NCI-H1417 treated with DMSO at 0.1 percent for 48 hours (cell line): ENCODE measurements around the gene SEC23IP.
"Not testable (repeated sequence)": the region's sequence is repeated elsewhere in the genome, so short reads cannot be mapped to it uniquely, and the experiment has no call there.

Experiments
- DNase-seq: peaks from one replicate; lab custom pipeline; 2025; lab: John Stamatoyannopoulos, UW

SEC23IP gene

DNA sequence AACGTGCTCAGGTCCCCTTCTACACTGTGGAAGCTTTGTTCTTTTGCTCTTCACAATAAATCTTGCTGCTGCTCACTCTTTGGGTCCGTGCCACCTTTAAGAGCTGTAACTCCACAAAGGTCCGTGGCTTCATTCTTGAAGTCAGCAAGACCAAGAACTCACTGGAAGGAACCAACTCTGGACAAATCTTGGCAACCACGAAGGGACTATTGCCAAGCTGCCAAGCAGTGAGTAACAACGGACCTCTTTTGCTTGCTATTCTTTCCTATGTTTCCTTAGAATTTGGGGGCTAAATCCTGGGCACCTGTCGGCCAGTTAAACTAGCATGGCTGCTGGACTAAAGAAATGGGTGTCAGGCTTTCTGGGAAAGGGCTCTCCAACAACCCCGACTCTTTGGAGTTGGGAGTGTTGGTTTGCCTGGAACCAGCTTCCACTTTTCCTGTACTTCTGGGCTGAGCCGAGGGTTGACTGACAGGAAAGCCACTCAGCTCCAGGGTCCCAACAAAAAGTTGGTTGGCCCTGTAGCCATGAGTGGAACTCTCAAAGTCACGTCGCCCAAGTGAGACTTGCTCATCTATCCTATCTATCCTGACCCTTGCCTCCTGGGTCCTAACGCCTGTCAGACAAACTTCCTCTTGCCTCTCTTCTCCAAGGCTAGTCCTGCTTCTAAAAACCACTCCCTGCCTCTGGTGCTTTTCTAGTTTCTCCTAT is 8.5 kb upstream of the SEC23IP start:
- DNase-seq = not testable (repeated sequence)

GRCh38 chr10:119886070-119886469 is 6.5 kb upstream of the SEC23IP start:
- not testable (repeated sequence) for DNase-seq

GRCh38 chr10:119888715-119889114 is 3.8 kb upstream of the SEC23IP start:
- DNase-seq = not testable (repeated sequence)

- DNase-seq = not testable (repeated sequence)
Measured at GRCh38 chr10:119889201-119889600, 3.3 kb upstream of the SEC23IP start.

GRCh38 chr10:119890307-119890706 is 2.2 kb upstream of the SEC23IP start:
- DNase-seq = not testable (repeated sequence)

DNA sequence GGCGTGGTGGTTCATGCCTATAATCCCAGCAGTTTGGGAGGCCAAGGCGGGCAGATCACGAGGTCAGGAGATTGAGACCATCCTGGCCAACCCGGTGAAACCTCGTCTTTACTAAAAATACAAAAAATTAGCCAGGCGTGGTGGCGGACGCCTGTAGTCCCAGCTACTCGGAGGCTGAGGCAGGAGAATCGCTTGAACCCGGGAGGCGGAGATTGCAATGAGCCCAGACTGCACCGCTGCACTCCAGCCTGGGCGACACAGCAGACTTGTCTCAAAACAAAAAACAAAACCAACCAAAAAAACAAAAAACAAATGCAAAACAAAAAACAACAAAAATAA is 712 bp upstream of the SEC23IP start:
- DNase-seq = not testable (repeated sequence)

- DNase-seq = no peak
Measured at GRCh38 chr10:119893074-119893473, 544 bp downstream of the SEC23IP start.

DNA sequence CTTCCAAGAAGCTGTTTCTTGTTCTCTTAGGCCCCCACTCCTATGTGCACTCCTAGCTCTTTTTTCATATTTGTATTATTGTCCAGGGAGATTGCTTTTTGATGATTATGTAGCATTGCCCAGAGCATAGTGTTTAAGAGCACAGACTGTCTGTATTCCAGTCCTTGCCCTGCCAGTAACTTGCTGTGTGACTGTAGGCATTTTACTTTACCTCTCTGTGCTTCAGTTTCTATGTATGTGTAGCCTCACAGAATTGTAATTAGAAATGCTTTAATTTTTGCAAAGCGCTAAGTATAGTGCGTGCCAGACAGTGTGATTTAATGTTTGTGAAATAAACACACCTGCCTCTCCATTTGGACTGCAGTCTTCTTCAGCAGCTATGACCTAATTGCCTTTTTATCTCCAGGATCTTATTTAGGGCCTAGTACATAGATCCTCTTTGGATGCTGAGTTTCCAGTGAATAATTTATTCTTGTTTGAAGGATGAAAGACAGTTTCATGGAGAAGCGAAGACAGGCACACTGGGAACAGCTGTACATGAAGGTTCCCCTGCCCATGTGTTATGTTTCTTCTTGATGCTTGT is 1.4 kb downstream of the SEC23IP start:
- DNase-seq = no peak

DNA sequence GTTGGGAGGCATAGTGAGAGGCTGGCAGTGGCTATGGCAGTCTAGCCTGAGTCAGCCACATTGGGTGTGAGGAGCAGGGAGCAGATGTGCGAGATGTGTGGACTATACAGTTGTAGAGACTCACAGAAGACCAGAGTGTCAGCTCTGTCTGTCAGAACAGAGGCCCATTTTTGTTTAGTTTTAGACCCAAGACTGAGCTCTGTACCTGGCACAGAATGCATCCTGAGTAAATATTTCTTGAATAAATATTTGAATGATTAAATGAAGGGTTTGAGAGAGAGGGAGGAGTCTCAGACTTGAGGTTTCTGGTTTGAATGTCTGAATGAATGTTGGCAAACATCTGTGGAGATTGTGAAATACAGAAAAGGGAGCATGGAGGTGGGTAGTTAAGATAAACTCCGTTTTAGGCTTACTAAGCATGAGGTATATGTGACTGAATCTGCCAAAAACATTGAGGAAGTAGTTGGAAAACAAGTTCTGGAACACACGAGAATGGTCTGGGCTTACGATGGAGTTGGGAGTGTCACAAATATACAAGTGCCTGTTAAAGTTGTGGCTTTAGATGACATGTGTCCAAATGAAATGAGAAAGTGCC is 3.6 kb downstream of the SEC23IP start:
- no peak for DNase-seq

GRCh38 chr10:119896937-119897770 is 4.6 kb downstream of the SEC23IP start:
- no peak for DNase-seq

- no peak for DNase-seq
Measured at GRCh38 chr10:119898577-119898976, 6.0 kb downstream of the SEC23IP start.

DNA sequence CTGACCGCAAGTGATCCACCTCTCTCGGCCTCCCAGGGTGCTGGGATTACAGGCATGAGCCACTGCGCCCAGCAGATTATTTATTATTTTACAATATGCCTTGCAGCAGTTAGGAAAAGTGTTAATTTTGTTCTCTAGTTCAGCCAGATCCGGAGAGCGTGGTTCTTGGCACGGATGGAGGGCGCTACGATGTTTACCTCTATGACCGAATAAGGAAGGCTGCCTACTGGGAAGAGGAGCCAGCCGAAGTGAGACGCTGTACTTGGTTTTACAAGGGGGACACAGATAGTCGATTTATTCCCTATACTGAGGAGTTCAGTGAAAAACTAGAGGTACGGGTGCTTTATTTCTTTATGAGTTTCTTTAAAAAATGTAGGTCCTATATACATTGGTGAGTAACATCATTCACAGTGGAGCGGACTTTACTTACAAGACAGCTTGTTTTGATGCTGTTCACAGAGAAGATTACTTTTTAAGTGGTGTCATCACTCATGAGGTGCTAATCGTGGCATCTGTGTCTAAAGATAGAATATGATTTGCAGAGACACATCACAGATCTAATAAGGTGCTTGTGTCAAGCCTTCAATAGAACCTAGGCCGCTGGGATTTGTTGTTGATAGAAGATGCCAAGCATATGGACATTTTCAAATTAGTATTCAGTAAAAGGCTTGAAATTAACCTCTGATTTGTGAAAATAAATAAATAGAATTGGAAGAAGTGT is 11.6 kb downstream of the SEC23IP start:
- DNase-seq = no peak

DNA sequence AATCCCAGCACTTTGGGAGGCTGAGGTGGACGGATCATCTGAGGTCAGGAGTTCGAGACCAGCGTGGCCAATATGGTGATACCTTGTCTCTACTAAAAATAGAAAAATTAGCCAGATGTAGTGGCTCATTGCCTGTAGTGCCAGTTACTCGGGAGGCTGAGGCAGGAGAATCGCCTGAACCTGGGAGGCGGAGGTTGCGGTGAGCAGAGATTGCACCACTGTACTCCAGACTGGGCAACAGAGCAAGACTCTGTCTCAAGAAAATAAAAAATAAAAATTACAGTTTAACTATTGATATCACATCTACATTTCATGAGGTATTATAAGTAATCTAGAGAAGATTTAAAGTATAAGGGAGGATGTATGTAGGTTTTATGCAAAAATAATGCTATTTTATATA is 15.2 kb downstream of the SEC23IP start:
- not testable (repeated sequence) for DNase-seq

GRCh38 chr10:119908166-119908565 is 15.6 kb downstream of the SEC23IP start:
- DNase-seq = no peak

GRCh38 chr10:119910689-119911088 is 18.2 kb downstream of the SEC23IP start:
- no peak for DNase-seq

DNA sequence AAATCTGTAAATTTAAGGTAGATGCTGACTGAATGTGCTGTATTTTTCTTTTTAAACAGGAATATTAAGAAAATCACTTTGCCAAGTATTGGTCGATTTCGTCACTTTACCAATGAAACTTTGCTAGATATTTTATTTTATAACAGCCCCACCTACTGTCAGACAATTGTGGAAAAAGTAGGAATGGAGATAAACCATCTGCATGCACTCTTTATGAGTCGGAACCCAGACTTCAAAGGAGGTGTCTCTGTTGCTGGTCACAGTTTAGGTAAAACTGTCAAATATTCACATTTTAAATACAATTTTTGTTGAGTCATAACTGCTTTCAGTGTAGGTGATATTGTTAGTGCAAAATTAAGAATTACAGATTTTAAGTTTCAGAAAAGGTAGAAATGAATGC is 25.2 kb downstream of the SEC23IP start:
- DNase-seq = no peak

DNA sequence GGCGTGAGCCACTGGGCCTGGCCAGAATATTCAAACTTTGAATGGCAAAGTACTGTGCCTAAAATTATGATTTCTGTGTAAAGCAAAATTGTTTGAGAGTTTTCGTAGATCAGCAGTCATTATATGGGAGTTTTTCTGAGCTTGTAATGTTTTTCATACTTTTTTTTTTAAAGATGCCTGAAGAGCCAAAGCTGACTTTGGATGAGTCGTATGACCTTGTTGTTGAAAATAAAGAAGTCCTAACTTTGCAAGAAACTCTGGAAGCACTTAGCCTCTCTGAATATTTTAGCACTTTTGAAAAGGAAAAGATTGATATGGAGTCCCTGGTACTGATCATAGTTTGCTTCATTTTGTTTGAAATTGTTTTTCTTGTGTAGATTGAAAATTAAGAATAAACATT is 26.7 kb downstream of the SEC23IP start:
- DNase-seq = no peak

GRCh38 chr10:119919826-119920225 is 27.3 kb downstream of the SEC23IP start:
- DNase-seq = no peak

DNA sequence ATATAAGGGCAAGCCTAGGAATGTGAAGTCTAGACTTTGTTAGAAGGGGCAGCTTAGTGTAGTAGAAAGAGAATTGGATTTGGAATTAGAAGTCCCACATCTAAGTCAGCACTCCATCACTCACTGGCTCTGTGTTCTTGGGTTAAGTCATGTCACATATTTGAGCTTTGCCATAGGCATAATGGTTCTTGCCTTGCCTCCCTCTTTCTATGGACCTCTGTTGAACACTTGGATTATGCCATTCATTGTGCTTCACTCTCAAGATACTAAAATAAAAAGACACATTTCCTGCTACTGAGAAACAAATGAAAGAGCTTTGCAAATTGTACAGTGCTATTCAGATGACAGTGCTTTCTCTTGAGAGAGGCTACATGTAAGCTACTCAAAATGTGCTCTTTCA is 35.9 kb downstream of the SEC23IP start:
- DNase-seq = no peak

DNA sequence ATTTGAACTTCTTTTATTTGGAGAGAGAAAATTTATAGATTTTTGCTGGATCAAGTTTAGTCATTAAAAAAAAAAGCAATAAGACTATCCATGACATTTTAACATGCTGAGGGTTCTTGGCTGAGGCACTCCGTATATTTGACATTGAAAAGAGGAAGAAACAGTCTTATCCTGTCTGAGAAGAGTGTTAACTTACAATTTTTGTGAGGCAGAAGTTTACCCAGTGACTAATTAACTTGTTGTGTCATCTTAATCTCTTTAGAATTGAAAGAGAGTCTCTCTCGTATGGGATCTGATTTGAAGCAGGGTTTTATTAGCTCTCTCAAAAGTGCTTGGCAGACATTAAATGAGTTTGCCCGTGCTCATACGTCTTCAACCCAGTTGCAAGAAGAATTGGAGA is 39.3 kb downstream of the SEC23IP start:
- DNase-seq = no peak

DNA sequence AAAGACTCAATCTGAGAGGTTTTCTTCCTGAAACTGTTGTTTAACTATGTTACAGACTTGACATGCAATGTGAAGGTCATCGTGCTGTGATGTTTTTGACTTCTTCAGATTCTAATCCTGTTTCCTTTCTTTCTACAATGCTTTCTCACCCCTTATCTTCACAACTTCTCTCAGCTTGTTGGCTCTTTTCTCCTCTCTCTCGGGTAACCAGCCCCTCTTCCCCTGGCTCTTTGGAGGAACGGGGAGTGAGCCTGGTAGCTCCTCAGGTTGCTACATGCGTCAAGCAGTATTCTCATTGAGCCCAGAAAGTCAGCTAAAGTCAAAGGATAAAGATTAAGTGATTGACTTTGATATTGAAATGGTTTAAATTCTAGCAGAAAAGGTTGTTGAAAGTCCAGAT is 40.1 kb downstream of the SEC23IP start:
- DNase-seq = no peak

GRCh38 chr10:119933179-119933578 is 40.6 kb downstream of the SEC23IP start:
- DNase-seq = no peak
